PC-3 (cell line): ENCODE data around the gene ISY1.

ENCODE experiments used
- EZH2 ChIP-seq: fragments of 300-600 bp; sonication (generic); IDR thresholded peaks from one replicate; pipeline ENCODE4 v1.6.1; 2017; ENCODE audit warnings: antibody characterized with exemption, mild to moderate bottlenecking, low read length; ENCODE audit not compliant: unreplicated experiment
- EZH2phosphoT487 ChIP-seq: fragments of 300-600 bp; sonication (generic); IDR thresholded peaks from 2 replicates; pipeline ENCODE4 v1.6.1; 2018; ENCODE audit warnings: mild to moderate bottlenecking, antibody characterized with exemption, low read length, borderline replicate concordance
- TF ChIP-seq, protein P1 (sequence below): fragments of 300-600 bp; sonication (generic); conservative IDR thresholded peaks from 2 replicates; pipeline ENCODE4 v1.5.1; 2017; ENCODE audit warnings: antibody characterized with exemption, low read depth, mild to moderate bottlenecking, low read length

DNA sequence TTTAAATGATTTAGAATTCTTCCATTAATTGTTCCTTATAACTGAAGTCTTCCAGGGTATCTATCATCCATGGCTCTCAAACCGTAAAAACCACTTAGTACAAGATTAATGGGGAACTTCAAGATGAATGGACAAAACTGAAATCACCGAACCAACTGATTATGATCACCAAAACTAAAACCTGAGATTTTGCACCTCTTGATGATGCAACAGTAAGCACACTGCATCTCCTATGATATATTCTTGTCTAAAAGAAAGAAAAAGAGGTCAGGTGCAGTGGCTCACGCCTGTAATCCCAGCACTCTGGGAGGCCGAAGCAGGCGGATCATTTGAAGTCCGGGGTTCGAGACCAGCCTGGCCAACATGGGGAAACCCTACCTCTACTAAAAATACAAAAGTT lies 3.6 kb upstream of the ISY1 start:
- TF ChIP-seq, protein P1, sequence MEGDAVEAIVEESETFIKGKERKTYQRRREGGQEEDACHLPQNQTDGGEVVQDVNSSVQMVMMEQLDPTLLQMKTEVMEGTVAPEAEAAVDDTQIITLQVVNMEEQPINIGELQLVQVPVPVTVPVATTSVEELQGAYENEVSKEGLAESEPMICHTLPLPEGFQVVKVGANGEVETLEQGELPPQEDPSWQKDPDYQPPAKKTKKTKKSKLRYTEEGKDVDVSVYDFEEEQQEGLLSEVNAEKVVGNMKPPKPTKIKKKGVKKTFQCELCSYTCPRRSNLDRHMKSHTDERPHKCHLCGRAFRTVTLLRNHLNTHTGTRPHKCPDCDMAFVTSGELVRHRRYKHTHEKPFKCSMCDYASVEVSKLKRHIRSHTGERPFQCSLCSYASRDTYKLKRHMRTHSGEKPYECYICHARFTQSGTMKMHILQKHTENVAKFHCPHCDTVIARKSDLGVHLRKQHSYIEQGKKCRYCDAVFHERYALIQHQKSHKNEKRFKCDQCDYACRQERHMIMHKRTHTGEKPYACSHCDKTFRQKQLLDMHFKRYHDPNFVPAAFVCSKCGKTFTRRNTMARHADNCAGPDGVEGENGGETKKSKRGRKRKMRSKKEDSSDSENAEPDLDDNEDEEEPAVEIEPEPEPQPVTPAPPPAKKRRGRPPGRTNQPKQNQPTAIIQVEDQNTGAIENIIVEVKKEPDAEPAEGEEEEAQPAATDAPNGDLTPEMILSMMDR, result no peak
- TF ChIP-seq EZH2phosphoT487, result no peak
- TF ChIP-seq EZH2, result no peak
